HEK293 (cell line): ENCODE results near the gene MMP24OS.

Experiments
- GFI1B ChIP-seq: fragments of 450-650 bp; formaldehyde crosslinking; IDR thresholded peaks from 2 replicates; pipeline ENCODE4 v1.5.1; 2016; ENCODE audit warnings: missing biosample characterization, missing genetic modification characterization
- GLI4 ChIP-seq: fragments of 450-650 bp; formaldehyde crosslinking; IDR thresholded peaks from 2 replicates; pipeline ENCODE4 v1.5.1; 2016; ENCODE audit warnings: missing biosample characterization, missing genetic modification characterization
- HOXD13 ChIP-seq: sonication (generic); formaldehyde crosslinking; IDR thresholded peaks from 2 replicates; pipeline ENCODE4 v1.8.0; 2022; ENCODE audit warnings: missing genetic modification reagents, borderline replicate concordance
- INSM2 ChIP-seq: fragments of 450-650 bp; formaldehyde crosslinking; IDR thresholded peaks from 2 replicates; pipeline ENCODE4 v1.5.1; 2016; ENCODE audit warnings: missing biosample characterization, missing genetic modification characterization
- KLF10 ChIP-seq: fragments of 450-650 bp; IDR thresholded peaks from 2 replicates; pipeline ENCODE4 v1.5.1; 2018; ENCODE audit warnings: missing biosample characterization, mild to moderate bottlenecking, missing genetic modification characterization
- KLF16 ChIP-seq: fragments of 450-650 bp; formaldehyde crosslinking; IDR thresholded peaks from 2 replicates; pipeline ENCODE4 v1.5.1; 2017; ENCODE audit warnings: missing biosample characterization, missing genetic modification characterization
- KLF7 ChIP-seq: fragments of 450-650 bp; formaldehyde crosslinking; IDR thresholded peaks from 2 replicates; pipeline ENCODE4 v1.5.1; 2016; ENCODE audit warnings: missing biosample characterization, missing genetic modification characterization, borderline replicate concordance
- KLF8 ChIP-seq: fragments of 450-650 bp; formaldehyde crosslinking; IDR thresholded peaks from 2 replicates; pipeline ENCODE4 v1.5.1; 2016; ENCODE audit warnings: missing biosample characterization, missing genetic modification characterization
- PRDM10 ChIP-seq: fragments of 450-650 bp; formaldehyde crosslinking; IDR thresholded peaks from 2 replicates; pipeline ENCODE4 v1.5.1; 2016; ENCODE audit warnings: missing biosample characterization, missing genetic modification characterization
- PRDM6 ChIP-seq: fragments of 450-650 bp; formaldehyde crosslinking; IDR thresholded peaks from 2 replicates; pipeline ENCODE4 v1.5.1; 2017; ENCODE audit warnings: missing biosample characterization, missing genetic modification characterization
- ZBTB44 ChIP-seq: fragments of 450-650 bp; IDR thresholded peaks from 2 replicates; pipeline ENCODE4 v1.5.1; 2018; ENCODE audit warnings: missing biosample characterization, mild to moderate bottlenecking, missing genetic modification characterization
- ZFP3 ChIP-seq: fragments of 450-650 bp; formaldehyde crosslinking; IDR thresholded peaks from 2 replicates; pipeline ENCODE4 v1.5.1; 2016; ENCODE audit warnings: low read depth, missing biosample characterization, missing genetic modification characterization
- ZNF133 ChIP-seq: fragments of 450-650 bp; formaldehyde crosslinking; IDR thresholded peaks from 2 replicates; pipeline ENCODE4 v1.5.1; 2016; ENCODE audit warnings: missing biosample characterization, missing genetic modification characterization
- ZNF148 ChIP-seq: fragments of 450-650 bp; formaldehyde crosslinking; IDR thresholded peaks from 2 replicates; pipeline ENCODE4 v1.5.0; 2017; ENCODE audit warnings: missing biosample characterization, missing genetic modification characterization, borderline replicate concordance
- ZNF169 ChIP-seq: fragments of 450-650 bp; formaldehyde crosslinking; IDR thresholded peaks from 2 replicates; pipeline ENCODE4 v1.5.1; 2016; ENCODE audit warnings: missing biosample characterization, missing genetic modification characterization
- ZNF26 ChIP-seq: fragments of 450-650 bp; formaldehyde crosslinking; IDR thresholded peaks from 2 replicates; pipeline ENCODE4 v1.5.1; 2016; ENCODE audit warnings: missing biosample characterization, missing genetic modification characterization
- ZNF280D ChIP-seq: fragments of 450-650 bp; formaldehyde crosslinking; IDR thresholded peaks from 2 replicates; pipeline ENCODE4 v1.5.1; 2016; ENCODE audit warnings: missing biosample characterization, missing genetic modification characterization
- ZNF292 ChIP-seq: fragments of 450-650 bp; formaldehyde crosslinking; IDR thresholded peaks from 2 replicates; pipeline ENCODE4 v1.5.1; 2016; ENCODE audit warnings: low read depth, missing biosample characterization, missing genetic modification characterization, borderline replicate concordance
- ZNF341 ChIP-seq: fragments of 450-650 bp; formaldehyde crosslinking; IDR thresholded peaks from 2 replicates; pipeline ENCODE4; 2016; ENCODE audit warnings: low read depth, missing biosample characterization, missing genetic modification characterization
- ZNF350 ChIP-seq: fragments of 450-650 bp; formaldehyde crosslinking; IDR thresholded peaks from 2 replicates; pipeline ENCODE4 v1.5.0; 2017; ENCODE audit warnings: missing biosample characterization, mild to moderate bottlenecking, missing genetic modification characterization
- ZNF549 ChIP-seq: fragments of 450-650 bp; IDR thresholded peaks from 2 replicates; pipeline ENCODE4 v1.5.1; 2018; ENCODE audit warnings: missing biosample characterization, missing genetic modification characterization, mild to moderate bottlenecking, inconsistent platforms, moderate library complexity

Gene MMP24OS

GRCh38 chr20:35284267-35284991 lies 6.5 kb upstream of the MMP24OS start, which contains the start of gene EIF6 (continued):
- TF ChIP-seq KLF16 (tag by site-specific recombination) (peak; percentile 82; the same call in 1 of the 2 replicates), ZNF350 (tag by site-specific recombination) (no peak), ZNF148 (tag by site-specific recombination) (no peak), KLF7 (tag by site-specific recombination) (peak; percentile 48; the same call in 1 of the 2 replicates), KLF8 (tag by site-specific recombination) (peak; percentile 91), INSM2 (tag by site-specific recombination) (no peak), PRDM10 (tag by site-specific recombination) (no peak), GLI4 (tag by site-specific recombination) (no peak), ZBTB44 (tag by site-specific recombination) (no peak), PRDM6 (tag by site-specific recombination) (no peak), ZFP3 (tag by site-specific recombination) (peak; percentile 72), ZNF169 (tag by site-specific recombination) (no peak), ZNF280D (tag by site-specific recombination) (no peak), KLF10 (tag by site-specific recombination) (peak; percentile 67; the same call in 1 of the 2 replicates), ZNF133 (no peak), HOXD13 (CRISPR knock-in tag) (no peak), ZNF549 (no peak), ZNF292 (tag by site-specific recombination) (no peak), ZNF26 (tag by site-specific recombination) (no peak), ZNF341 (peak; percentile 99), GFI1B (tag by site-specific recombination) (no peak)
